ENCODE results near the gene DNAJC13.

Gene DNAJC13

DNA sequence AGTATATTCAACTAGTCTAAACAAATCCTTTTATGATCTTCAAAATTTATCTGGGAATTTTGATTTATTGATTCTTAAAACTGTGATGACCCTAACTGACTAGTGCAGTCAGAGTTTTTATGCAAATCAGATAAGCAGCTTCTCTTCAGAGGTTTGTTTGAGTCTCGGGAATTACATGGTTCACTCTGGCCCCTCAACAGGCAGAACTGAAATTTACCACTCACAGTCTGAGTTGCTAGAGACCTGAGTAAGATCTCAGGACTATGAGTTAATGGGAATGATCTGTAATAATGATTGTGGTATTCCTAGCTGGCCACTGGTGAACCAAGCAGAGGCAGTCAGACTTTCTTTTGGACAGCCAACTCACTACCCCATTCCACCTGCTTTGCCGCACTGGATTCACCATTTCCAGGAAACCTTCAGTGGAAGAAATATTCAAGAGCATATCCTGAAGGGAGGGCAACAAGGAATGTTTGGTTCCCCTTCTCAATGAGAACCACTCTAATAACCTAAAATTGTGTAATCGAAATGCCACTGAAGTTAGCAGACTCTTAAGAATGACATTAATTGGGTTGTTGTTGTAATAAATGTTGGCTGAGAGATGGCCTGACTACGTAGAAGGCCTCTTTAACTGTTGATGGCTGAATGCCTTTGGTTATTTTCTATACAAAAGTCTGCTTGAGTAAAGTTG lies 11.5 kb upstream of the DNAJC13 start:
- DNase-seq = no peak

DNA sequence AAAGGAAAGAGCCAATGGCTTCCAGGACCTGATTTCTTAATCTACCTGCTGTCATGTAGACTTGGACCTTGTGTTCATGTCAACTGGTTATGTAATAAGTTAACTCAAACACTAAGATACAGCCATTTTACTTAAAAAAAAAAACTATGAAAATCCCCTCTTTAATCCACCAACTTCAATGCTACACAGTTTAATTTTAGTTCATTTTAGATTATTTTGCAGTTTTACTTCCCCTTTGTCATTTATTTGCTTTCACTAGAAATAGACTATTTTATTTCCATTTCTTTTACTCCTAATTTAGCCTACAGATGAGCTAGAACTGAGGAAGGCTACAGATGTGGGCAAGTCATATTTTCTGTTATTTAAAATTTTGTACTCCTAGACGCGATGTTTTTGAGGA lies 10.7 kb upstream of the DNAJC13 start:
- no peak for DNase-seq

DNA sequence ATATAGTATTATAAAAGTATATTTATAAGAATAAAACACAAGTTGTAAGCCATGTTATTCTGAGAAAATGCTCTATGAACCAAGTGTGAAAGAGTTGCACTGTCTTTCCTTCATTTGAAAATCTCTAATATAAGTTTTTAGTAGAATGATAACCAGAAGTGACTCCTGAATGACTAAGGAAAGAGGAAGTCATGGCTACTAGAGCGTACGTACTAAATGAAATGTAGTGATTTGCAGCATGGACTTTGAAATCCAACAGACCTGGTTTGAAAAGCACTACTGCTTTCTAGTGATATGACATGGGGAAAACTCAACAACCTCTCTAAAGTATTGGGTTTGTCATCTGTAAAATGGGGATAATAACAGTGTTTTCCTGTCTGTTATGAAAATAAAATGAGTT lies 10.3 kb upstream of the DNAJC13 start:
- no peak for DNase-seq

DNA sequence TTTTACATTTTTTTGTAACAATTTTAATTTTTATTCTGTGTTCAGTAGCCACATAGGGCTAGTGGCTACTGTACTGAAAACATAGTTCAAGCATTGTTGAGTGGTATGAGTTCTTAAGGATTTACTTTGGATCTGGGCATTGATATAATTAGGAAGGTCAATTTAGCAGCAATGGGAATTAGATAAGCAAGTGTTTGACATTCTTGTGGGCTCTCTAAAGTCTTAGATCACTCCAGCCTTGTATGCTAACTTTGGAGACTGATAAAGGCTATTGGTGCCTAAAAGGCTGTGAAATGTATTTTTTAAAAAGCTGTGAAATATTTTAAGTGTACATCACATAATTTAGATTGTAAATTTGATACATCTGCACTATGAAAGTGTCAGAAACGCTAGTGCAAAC lies 2.5 kb upstream of the DNAJC13 start:
- DNase-seq = no peak

DNA sequence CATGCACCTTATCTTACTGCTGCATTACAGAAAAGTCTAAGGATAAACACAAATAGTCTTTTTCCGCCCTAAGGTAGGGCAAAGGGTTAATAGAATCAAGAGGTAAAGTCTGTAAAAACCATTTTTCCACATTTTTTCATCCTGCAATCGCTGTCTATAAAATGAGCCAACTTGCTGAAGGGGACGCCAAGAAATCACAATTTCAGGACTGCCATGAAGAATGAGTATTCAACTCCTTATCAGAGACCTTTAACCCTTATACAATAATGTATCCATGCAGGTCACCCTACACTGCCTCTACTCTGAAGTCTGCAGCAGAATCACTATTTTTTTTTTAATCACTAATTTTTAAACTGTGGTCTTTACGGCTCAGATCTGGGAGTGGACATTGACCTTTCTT lies 1.1 kb upstream of the DNAJC13 start:
- DNase-seq = no peak

DNA sequence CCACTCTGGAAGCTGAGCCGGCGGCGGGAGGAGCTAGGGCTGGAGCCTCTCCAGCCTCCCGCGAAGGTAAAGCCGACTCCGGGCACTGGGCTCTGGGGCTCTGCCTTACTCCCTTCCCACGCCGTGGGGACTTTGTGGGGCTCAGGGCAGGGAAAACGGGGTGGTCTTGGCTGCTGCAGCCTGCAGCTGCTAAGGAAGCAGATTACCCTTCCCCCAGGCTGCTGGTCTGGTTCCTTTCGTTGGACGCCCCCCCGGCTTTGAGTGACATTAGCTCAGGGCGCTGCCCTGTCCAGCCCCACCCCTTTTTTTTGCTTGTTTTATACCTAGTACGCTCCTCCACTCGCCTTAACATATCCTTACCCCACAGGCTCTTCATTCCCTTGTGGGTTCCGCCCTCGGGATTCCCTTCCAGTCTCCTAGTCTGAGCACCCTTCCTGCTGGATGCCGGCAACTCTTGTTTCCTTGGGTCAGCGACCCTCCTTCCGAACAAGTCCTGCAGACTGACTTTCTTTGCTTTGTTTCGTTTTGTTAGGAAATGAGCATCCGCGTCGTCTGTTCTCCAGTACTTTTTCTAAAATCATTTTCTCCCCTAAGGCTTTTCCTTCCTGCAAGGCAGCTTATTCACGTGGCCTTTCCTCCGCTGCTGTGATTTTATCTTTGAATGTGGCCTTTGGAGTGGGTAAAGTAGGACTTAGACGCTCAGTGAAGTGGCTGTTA lies 551 bp downstream of the DNAJC13 start:
- DNase-seq = peak; percentile 43

DNA sequence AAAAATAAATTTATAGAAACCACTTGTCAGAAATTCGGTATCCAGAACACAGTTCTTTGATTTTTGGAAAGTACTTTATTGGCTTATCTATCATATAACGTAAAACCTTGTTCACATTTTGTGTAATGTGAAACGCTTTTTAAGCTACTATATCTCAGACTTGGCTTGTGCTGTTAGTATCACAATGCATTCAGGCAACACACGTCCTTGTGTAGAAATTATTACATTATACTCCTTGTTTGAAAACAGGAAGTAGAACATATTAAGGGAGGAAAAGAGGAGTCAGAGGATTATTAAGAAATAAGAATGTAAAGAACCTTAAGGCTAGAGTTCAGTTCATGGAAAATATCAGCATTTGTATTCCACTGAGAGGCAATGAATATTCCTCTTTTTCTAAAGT lies 1.6 kb downstream of the DNAJC13 start:
- DNase-seq = no peak

DNA sequence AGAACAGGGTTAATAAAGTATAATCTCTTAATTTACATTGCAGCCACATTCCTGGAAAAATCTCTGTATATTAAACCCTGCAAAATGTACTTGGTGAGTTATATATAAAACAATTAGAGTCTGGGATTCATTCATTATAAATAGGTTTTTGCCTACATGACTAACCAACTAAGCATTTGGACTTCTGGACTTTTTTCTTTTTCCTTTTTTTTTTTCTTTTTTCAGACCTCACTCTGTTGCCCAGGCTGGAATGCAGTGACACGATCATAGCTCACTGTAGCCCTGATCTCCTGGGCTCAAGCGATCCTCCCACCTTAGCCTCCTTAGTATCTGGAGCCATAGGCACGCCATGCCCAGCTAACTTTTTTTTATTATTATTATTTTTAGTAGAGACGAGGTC lies 4.5 kb downstream of the DNAJC13 start:
- DNase-seq = no peak

DNA sequence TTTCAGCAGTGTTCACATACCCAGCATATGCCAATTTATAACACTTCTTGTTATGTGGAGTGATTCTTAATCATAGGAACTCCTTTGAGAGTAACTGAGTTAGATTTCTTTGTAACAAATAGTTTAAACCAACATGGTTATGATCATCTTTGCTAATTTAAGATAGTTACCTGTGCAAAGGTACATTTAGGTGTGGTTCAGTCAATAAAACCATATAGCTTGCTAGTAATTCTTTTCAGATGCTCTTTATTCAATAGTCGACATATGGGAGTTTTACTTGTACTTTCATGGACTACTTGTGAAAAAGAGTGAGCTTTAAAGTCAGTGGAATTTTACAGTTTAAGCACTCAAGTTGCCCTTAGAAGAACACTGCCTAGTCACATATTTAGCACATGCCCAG lies 5.2 kb downstream of the DNAJC13 start:
- no peak for DNase-seq

DNA sequence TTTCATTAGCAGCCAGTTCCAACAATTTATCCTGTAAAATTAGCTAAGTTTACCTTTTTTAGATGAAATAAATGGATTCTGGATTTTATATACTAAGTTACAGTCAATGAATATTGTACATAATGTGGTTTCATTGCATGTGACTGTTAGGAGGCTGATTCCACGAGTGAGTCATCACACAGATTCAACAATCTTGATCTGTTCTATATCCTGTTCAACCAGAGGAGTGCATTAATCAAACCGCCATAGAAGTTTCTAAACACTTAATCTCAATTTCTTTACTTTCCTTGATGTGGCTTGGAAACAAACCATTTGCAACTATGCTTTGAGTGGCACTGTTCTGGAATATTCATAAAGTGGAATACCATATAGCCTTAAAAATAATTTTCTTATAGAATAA lies 15.3 kb downstream of the DNAJC13 start:
- no peak for DNase-seq

DNA sequence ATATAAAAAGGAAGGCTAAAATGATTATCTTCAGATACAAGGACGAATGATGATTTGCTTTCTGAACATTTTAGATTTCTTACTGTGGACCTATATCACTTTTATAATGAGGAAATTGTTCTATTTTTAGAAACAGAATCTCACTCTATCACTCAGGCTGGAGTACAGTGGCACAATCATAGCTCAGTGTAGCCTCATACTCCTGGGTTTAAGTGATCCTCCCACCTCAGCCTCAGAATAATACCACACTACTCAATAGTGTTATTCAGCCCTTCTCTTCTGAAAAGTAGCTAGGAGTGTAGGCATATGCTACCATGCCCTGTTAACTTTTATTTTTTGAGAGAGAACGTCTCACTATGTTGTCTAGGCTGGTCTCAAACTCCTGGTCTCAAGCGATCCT lies 15.8 kb downstream of the DNAJC13 start:
- DNase-seq = no peak

DNA sequence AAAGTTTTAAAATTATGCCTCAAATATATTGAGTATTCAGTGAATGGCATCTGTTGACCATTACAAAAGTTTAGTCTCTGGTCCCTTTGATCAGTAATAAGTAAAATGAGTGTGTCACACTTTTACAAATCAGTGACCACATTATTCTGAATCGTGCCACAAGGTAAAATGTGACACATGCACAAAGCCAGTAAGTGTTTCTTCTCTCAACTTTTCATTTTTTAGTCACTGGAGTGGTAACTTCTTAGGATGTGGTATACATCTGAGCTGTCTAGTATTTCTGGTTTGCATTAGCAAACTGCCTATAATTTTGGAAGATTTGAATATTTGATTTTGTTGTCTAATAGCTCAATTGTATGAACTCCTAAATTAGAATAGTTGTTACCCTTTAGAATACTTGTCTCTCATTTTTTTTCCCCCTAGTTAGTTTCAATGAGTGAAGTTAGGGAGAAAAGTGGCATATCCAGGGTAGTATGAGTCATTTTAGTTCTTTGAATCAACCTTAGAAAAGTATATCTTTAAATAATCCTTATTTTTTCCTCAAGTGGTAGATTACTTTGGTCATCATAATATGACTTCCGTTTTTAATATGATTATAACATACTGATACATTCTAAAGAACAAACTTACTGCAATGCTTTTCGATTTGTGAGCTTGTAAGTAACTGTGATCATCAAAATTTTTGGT lies 18.1 kb downstream of the DNAJC13 start:
- no peak for DNase-seq

DNA sequence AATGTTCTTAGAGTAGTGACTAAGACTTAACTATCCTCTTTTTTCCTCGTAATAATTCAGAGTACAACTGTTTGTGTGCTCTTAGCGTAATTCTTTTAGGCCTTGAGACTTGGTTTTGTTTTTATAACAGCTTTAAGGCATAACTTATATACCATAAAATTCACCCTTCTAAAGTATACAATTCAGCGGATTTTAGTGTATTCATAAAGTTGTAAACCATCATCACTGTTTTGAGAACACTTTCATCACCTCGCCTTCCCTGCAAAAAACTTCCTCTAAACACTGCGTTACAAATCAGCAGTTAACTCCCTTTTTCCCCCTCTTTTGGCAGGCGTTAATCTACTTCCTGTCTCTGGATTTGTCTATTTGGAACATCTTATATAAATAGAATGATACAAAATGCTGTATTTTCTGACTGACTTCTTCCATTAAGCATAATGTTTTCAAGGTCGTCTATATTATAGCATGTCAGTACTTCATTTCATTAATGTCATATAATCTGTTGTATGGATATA lies 18.7 kb downstream of the DNAJC13 start:
- no peak for DNase-seq

DNA sequence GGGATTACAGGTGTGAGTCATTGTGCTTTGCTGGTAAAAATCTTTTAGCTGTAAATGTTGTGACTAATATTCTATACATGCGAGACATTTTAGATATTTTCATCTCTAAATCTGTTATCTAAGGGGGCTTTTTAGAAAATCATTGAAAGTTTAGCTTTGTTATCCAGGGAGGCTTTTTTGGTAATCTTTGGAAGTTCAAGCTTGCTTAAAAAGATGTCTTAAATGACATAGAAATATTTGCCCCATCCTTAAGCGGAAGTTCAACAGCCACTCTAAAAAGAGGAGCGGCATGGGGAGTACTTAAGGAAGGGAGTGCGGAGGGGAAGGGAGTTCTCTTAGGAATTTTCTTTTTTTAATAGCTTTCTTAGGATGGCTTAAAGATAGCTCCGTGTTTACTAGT lies 26.1 kb downstream of the DNAJC13 start:
- DNase-seq = no peak

DNA sequence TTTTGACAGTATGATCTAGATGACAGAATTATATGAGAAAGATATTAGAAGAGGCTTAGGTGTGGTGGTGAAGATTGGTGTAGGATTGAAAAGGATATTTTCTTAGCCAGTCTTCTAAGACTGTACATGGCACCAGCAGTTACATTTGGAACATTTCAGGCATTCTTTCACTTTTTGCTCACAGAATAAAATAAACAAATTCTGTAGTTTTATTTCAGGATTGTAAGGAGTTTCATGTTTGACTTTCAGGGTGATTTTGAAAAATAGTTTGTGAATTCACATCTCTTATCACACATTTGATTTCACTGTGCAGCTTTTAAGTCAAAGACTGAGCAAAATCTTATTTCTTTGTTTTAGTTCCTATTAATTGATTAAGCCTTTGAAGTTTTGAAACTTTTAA lies 27.1 kb downstream of the DNAJC13 start:
- DNase-seq = no peak

DNA sequence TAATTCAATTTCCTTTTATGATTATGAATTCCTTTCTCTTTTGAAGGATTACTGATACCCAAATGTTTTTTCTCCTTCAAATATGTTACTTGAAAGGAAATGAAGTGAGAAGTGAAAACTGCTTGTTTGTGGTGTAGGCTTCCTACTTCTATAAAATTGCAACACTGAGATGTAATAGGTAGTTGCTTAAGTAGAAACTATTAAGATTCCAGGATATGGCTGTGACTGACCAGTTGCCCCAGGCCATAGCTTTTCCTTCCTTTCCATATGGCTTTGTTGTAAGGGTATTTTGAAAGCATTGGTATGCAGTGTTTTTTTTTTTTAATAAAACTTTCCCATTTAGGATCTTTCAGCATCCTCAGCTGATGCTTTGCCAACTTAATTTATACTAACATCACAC lies 28.5 kb downstream of the DNAJC13 start:
- DNase-seq = no peak

DNA sequence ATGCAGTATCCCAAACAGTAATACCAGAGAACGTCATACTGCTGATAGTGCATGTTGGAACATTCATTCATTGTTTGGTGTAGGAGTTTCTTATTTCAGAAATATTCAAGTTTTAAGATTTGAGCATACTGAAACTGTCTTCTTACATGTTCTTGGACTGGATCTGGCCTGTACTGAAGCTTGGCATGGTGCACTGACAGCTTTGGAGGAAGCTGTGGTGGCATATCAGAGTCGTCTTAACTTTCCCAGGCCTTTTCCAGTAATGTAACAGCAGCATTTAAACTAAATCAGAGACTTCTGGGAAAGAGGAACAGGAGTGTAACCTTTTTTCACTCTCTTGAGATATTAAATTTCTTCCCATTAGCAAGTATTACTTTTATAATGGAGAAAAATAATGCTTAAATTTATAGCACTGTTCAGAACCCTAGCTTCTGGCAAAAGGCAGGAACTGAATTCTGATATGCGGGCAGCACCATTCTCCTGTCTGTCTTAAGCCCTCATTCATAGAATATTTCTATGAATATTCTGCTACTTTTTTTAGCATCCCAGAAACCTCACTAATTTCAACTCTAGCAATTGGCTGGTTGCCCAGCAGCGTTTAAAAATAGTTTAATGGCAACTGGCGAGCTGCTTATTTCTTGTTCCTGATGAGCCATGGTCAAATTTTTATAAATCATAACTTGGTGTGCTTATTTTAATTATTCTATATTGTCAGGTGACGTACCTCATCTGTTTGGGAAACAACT lies 31.1 kb downstream of the DNAJC13 start:
- no peak for DNase-seq

DNA sequence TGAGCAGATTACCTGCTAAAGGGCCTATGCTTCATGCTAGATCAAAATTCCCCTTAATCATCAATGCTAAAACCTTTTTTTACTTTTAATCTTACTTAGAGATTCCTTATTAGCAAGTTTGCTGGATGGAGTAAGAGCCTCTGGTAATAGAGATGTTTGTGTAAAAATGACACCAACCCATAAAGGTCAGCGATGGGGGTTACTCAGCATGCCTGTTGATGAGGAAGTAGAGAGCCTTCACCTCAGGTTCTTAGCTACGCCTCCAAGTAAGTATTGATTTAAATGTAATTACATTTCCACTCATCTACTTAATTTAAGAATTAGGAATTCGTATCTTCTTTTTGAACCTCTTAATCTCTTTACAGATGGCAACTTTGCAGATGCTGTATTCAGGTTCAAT lies 38.8 kb downstream of the DNAJC13 start:
- no peak for DNase-seq

DNA sequence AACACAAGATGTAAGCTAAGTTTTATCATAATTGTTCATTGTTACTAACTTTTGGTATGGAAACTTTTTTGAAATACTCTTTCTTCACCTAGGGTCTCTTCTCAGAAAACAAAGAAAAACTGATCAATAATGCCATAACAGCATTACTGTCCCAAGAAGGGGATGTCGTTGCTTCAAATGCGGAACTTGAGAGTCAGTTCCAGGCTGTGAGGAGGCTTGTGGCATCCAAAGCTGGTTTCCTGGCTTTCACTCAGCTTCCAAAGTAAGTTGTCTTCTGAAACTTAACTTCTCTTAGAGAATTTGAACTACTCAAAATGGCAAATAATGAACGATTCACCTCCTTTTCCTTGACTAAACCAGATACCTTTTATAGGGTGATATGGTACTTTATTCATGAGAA lies 39.3 kb downstream of the DNAJC13 start:
- no peak for DNase-seq

DNA sequence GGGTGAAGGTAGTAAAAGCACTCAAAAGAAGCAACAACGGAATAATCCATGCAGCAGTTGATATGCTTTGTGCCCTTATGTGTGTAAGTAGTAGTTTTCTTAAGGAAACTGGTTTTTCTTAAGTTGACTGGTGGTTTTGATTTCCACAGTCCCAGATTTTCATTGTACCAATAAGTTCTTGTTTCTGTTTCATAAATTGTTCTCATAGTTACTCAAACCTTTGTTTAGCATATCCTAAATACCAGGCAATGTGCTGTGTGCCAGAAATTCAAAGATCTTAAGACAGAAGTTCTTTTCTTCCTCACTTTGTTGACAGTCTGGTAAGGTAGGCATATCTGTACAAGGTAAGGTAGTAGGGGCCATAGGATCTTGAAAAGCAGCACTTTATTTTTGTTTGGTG lies 40.0 kb downstream of the DNAJC13 start:
- no peak for DNase-seq

DNA sequence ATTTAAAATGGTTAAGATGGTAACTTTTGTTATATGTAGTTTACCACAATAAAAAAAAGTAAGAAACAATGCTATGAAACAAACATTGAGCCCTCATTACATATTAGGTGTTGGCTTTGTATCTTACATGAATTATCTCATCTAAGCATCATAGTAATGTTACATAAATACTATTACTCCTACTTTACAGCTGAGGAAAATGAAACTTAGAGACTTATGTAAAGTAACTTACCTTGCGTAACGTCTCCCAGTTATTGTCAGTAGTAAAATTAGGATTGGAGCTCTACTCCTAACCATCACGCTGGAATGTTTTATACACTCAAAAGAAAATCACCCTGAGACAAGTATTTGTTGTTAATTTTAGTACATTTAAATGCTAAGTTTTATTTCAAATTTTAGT lies 42.2 kb downstream of the DNAJC13 start:
- no peak for DNase-seq

DNA sequence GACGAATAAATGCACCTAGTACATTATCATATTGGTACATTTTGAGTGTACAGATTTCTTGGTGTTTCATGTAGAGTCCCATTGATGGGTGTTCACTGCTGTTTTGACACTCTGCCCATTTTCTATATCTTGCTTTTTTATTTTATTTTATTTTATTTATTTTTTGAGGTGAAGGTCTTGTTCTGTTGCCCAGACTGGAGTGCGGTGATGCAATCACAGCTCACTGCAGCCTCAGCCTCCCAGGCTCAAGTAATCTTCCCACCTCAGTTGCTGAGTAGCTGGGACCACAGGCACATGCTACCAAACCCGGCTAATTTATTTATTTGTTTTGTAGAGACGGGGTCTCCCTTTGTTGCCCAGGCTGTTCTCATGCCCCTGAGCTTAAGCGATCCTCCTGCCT lies 44.2 kb downstream of the DNAJC13 start:
- no peak for DNase-seq

DNA sequence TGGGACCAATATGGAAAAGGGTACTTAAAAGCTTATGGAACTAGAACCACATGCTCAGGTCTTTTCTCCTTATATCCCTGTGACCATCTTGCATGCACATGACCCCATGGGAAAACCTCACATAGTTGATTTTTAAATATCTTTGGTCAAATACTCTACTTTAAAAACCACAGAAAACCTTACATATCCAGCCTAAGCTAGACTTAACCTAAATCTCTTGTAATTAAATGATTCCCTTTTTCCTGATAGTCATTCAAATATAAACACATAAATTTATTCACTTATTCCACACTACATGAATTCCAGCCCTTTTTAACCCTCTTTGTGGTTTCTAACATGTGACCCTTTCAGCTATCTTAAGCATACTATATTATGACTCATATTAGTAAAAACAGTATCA lies 46.8 kb downstream of the DNAJC13 start:
- DNase-seq = no peak

All from stimulated activated CD4-positive, alpha-beta T cell treated with anti-CD3 and anti-CD28 coated beads, Interleukin-4, amount 100 ng/mL, for 1 hour (primary cell).